Mucosa of gallbladder (tissue), 1 donor: ENCODE data around the gene ABCB11. TPM values are rescaled to one million over a fixed set of nuclear protein-coding genes. Genes with fewer than 3 reads are reported as not detected.
"Not testable (repeated sequence)": the region's sequence is repeated elsewhere in the genome, so short reads cannot be mapped to it uniquely, and the experiment has no call there.

Experiments
- DNase-seq: peaks from one replicate; pipeline ENCODE4 v3.0.0-alpha.2; 2020; ENCODE audit warnings: low spot score
- total RNA-seq: library from RNA; stranded (reverse); gene quantifications from one replicate; pipeline ENCODE4 v1.2.1, GENCODE V29; 2021
- donor health status: DM: no; HTN: no; CAD: no.

Gene ABCB11
- total RNA-seq = 0.23 TPM

DNA sequence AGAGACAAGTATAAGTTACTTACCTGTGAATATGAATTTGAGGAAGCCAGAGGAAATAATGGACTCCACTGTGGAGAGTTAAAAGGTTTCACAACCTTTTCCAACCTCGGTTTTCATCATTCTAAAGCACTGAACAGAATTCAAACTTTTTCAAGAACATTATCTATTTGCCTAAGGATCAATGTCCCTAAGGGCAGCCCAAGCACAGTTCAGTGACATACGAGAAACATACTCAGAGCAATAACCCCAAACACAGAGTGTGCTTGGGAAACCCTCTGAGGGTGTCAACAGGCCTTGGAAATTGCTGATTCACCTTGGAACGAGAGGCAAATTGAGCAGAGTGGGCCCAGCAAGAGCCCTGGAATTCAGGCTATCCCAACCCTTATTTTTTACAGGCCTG, at the start of gene ABCB11:
Gene ABCB11 (minus strand): TSS at position 123 of the 400 bp plus-strand sequence. CDS start 13,199 bp downstream, outside the sequence.
- no peak for DNase-seq

DNA sequence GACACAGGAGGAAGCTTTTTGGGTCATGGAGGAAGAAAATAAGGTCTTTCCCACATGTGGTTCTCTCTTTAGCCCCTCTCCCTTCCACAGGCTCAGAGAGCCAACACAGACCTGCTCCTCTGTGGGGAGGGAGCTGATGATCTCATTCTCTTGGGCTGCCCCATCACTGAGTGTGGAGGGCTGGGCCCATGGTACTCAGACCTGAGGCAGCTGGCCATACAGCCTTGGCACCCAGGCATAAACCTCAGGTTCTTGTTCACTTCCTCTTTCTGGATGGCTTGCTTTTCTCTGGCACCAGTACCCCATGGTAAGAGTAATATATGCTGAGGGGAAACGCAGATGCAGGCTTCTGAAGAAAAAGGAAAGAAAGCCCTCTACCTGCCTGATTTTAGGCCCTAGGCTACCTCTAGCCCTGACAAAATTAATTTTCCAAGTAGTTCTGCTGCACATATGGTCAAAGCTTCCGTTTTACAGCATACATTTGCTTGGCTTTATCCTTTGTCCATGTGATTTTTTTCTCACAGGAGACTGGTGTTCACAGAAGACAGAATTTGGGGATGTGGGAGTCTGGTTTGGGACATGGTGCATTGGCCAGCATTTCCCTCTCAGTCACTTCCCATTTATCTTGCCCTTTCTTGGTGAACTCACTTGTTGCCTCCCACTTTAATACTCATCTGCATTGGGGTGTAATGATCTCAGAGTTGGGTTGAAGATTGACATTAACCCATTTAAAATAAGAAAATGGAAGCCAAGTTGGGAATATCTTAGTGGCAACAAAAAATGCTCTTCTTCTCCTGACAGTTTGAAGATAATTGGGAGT, 49.3 kb upstream of the ABCB11 start:
- no peak for DNase-seq

DNA sequence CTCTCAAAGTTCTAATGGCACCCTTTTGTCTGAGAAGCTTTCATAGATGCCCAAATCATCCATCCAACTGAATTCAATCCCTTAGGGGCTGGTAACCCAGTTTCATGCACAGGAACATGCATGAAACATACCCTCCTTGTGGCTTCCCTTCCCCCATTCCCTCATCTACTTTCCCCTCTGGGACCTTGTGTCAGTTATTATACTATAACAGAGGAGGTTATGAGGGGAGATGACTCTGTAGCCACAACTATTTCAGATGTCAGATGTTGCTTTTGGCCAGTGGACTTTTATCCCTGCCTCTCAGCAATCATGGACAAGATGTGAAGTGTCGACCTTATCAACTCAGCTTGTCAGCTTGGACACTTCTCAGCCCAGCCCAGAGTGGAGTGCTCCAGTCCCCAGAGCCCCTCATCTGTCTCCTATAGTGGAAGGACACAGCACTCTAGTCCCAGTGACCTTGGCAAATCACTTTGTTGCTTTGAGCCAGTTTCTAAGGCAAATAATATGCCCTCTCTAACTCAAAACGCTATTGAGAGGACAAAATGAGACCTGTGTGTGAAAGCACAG, 46.6 kb upstream of the ABCB11 start:
- no peak for DNase-seq

DNA sequence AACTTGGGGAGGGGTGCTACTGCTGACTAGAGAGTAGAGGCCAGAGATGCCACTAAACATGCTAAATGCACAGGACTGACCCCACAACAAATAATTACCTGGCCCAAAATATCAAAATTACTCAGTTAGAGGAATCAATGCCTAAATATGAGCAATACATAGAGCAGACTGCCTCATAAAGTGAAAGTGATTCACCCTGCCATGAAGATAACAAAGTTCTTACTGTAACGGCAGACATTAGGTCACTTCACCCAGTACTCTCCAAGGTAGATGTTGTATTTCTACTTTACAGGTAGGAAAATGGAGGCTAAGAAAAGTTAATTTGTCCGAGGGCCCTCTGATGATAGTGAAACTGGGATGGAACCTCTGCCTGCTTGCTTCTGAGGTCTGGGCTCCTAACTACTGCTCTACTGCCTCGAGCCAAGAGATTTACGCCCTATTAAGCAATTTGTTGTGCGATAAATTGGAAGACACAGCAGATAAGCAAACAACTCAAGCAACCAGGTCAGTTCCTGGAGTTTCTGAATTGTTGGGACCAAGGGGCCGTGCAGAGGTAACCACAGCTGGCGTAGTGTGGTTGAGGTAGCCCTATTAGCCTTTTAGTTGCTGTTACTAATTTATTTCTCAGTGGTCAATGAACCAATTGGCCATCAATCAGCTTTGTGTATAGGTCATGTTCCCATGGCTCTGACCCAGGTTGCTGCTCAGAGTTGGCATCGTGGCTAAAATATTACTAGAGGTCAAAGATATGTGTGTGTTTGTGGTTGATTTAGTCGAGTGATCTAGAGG, 43.0 kb upstream of the ABCB11 start:
- DNase-seq = no peak

DNA sequence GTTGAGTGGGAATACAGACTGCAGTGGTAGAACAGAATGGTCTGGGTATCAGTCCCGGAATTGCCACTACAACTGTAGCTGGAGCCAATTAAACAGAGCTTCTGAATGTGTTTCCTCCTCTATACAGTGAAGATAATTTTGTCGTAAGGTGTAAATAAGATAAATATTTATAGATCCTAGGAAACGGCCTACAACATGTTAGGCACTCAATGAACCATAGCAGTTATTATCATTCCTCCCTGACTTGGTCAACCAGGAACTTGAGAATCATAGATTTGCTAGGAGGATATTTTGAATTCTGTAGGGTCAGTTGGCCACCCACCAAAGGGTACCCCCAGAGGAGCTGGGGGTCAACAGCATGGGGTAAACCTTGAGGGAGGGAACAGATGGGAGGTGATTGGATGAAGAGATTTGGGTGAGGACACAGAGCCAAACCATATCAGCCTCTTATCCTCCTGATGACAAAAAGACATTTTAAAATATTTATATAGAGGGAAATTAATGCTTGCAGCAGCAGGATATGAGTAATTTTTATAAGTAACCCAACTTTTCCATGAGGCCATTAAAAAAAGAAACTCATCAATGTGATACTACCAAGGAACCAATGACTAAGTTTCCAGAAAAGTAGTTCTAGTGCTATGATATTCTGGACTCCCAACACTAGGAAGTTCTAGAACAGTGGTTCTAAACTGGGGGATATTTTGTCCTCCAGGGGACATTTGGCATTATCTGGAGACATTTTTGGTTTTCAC, 42.3 kb upstream of the ABCB11 start:
- DNase-seq = no peak

DNA sequence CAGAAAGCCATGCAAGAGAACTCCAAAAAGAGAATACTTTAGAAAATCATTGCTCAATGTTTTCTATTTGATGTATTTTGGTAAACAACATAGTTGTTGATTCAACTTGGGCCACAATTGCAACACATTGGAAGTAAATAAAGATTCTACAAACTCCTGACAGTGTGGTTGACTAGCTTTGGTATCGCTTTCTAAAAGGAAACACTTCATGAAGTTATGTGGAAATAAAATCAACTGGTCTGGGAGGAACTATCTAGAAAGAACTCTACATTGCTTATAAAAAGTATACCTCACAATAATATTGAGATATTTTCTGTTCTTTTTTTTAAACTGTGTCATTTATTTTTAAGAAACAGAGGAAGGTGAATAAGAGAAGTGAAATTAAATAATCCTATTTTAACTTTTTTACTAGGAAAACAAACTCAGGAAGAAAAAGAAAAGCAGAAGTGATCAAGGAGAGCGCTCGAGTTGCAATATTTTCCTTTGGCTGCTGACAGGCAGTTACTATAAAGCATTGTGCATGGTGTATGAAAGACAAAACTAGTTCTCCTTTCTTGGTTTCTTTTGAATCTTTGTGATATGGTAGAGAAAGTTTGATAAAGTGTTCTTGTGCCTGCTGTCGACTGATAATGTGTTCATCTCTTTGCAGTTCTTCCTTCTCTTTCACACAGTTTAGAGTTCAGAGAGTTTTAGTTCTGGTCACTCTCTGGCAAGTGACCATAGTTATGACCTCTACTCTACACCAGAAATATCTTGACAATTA, 41.2 kb upstream of the ABCB11 start:
- no peak for DNase-seq

DNA sequence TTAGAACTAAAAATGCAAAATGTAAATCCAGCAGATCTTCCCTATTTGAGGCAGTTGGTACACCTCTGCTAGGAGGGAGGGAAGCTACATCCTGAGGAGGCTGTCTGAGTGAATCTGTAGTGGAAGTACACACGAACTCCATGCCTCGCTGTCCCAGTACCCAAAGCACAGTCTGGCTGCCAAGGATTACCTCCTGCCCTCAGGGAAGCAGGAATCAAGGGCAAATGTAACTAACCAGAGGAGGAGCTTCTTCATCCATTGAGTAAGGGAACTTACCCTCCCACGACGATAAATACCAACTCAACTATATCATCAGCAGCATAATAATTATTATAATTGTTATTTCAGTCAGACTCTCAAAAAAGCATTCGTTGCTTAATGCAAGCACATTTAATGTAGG, 40.3 kb upstream of the ABCB11 start:
- DNase-seq = no peak

DNA sequence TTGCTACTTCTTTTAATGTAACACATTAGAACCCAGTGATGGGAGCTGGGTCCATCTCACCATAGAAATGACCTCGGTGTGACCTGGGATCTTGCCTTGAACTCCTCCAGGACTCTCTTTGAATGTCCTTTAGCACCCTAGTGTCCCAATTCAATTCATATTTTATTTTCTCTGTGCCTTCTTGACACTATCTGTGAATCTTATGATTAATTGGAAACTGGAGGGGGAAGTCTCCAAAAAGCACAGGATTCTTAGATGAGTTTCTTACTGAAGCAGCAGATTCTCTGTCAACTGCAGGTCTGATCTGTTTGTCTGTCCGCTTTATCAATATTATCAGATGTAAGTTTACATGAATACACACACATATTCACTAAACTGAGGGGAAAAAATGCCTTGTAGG, 38.7 kb upstream of the ABCB11 start:
- DNase-seq = no peak

DNA sequence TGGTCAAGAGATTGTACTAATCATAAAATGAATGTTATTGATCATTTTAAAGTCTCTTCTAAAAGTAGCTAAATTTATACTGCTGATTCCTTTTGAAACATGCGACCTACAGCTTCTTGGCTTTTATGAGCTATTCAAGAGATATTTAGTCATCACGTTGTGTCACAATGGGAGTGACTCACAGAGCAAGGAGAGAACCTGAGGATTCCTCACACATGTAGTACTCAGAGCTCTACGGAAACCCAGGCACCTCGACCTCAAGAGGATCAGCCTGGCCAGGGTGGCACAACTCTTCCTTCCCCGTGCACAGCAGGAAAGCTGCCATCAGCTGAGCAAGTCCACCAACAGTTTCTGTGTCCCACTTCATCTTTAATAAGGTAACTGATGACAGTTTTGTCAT, 38.2 kb upstream of the ABCB11 start, which contains the start of gene DHRS9:
Gene DHRS9 (plus strand): TSS at position 223 of the 400 bp plus-strand sequence. CDS start 12,019 bp downstream, outside the sequence.
- DNase-seq = no peak

DNA sequence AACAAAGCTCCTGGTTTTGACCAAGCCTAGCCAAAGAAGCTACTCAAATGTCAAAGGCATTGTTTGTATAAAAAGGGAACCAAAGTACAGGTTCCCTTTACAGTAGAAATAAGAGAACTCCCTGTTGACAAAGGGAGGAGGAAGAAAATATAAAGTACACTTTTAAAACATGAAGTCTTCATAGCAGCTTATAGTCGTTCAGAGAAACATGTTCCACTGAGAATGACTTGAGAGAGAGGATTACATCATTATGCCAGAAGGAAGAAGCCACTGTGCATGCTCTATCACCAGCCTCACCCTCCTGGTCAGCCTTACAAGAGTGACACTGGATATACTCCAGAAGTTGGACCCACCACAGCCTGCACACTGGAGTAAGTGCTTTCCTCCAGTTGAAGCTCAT, 35.8 kb upstream of the ABCB11 start:
- DNase-seq = no peak

DNA sequence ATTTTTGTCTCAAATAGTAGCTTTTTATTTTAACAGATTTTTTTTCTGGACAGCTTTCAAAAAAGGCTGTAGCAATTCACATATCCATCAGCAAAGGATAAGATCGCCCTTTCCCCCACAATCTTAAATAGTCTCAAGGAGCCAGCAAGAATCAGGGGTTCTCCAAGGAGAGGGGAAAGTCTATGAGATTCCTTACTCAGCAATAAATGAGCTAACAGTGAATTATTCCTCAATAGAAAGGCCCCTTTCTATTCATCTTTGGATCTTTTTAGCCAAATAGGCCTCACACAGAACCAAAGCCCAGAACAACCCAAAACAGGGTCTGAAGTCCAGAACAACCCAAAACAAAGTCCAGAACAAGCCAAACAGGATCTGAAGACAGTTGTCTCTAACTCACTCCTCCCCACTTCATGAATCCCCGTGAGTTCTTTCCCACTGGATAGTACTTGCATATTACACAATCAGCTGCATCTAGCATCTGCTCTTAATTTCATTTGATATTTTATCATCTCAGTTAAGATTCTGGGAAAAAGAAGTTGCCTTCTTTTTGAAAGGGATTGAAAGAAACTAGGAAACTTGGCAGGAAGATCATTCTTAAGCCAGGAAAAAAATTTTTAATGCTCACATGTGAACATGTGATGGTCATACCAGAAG, 34.9 kb upstream of the ABCB11 start:
- no peak for DNase-seq

DNA sequence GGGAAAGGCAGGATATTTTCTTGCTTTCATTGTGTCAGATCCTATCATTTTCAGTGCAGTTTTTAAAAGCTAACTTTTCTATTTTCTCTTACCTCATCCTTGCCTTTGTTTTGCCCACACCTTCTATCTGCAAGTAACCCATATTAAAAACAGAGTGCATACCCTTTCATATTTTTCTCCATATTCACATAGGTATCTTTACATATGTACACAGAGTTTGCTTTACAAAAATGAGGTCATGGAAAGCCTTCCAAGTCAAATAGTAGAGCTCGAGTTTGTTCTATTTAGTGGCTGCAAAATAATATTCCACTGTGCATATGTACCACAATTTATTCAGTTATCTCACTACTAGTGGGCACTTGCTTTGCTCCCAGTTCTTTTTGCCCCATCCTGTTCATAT, 34.3 kb upstream of the ABCB11 start:
- DNase-seq = no peak

DNA sequence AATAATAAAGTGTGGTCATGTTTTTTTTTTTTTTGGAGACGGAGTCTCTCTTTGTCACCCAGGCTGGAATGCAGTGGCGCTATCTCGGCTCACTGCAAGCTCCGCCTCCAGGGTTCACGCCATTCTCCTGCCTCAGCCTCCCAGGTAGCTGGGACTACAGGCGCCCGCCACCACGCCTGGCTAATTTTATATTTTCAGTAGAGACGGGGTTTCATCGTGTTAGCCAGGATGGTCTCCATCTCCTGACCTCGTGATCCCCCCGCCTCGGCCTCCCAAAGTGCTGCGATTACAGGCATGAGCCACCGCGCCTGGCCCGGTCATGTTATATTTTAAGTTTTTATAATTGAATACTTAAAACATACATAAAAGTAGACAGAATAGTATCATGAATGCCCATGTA, 33.1 kb upstream of the ABCB11 start:
- not testable (repeated sequence) for DNase-seq

DNA sequence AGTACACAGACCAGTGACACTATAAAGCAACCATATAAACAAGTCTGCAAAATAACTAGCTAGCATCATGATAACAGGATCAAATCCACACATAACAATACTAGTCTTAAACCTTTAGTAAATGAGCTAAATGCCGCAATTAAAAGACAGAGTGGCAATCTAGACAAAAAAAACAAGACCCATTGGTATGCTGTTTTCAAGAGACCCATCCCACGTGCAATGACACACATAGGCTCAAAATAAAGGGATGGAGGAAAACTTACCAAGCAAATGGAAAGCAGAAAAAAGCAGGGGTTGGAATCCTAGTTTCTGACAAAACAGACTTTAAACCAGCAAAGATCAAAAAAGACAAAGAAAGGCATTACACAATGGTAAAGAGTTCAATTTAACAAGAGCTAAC, 23.5 kb upstream of the ABCB11 start:
- not testable (repeated sequence) for DNase-seq

DNA sequence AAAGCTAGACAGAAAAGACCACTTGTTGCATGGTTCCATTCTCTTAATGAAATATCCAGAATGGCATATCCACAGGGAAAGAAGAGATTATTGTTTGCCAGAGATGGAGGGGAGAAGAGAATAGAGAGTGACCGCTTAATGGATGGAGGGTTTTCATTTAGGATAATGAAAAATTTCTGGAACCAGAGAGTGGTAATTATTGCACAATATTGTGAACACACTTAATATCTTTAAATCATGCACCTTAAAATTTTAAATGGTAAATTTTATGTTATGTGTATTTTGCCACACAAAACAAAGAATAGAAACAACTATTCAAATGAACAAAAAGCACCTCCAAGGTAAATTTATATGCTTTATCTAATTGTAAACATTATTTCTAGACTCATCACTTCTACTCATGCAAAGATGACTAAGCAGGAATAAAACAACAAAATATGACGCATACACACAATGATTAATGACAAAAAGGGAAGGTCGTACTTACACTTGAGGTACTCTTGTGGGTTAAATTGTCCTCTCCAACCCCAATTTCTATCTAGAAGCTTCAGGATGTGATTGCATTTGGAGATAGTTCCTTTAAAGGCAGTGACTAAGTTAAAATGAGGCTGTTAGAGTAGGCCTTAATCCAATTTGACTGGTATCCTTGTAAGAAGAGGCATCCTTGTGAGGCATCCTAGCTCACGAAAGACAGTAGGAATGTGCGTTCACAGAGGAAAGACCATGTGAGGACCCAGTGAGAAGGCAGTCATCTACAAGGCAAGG, 19.5 kb upstream of the ABCB11 start:
- no peak for DNase-seq

DNA sequence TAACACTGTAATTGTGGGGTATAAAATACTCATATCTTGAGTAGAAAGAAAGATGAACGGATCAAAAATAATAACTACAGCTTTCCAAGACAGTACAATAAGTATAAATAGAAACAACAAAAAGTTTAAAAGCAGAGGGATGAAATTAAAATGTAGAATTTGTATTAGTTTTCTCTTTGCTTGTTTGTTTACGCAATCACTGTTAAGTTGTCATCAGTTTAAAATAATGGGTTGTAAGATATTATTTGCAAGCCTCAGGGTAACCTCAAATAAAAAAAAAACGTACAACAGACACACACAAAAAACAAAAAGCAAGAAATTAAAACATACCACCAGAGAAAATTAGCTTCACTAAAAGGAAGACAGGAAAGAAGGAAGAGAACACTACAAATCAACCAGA, 18.0 kb upstream of the ABCB11 start:
- DNase-seq = no peak

DNA sequence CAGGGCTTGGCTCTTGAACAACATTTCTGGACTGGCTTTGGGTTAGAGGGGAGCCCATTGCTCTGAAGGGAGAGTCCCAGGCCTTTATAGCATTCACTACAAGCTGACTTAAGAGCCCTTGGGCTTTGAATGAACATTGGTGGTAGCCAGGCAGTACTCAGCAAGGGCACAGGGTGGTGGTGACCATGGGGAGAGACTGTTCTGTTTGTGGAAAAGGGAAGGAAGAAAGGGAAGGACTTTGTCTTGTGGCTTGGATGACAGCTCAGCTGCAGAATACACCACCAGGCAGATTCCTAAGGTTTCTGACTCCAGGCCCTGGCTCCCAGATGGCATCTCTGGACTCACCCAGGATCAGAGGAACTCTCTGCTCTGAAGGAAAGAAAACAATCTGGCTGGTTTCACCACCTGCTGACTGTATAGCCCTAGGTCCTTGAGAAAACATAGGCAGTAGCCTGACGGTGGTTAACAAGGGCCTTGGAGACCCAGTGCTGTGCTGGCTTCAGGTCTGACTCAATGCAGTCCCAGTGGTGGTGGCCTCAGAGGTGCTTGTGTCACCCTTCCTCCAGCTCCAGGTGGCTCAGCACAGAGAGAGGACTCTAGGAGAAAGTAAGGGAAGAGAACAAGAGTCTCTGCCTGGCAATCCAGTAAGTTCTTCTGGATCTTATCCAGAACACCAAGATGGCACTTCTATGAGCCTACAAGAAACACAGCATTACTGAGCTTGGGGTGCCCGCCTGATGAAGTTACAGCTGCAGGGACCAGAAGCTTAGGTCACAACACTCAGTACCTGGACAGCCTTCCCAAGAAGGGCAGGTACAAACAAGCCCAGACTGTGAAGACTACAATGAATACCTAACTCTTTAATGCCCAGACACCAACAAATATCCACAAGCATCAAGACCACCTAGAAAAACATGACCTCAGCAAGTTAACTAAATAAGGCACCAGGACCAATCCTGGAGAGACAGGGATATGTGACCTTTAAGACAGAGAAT, 16.4 kb upstream of the ABCB11 start:
- DNase-seq = no peak

DNA sequence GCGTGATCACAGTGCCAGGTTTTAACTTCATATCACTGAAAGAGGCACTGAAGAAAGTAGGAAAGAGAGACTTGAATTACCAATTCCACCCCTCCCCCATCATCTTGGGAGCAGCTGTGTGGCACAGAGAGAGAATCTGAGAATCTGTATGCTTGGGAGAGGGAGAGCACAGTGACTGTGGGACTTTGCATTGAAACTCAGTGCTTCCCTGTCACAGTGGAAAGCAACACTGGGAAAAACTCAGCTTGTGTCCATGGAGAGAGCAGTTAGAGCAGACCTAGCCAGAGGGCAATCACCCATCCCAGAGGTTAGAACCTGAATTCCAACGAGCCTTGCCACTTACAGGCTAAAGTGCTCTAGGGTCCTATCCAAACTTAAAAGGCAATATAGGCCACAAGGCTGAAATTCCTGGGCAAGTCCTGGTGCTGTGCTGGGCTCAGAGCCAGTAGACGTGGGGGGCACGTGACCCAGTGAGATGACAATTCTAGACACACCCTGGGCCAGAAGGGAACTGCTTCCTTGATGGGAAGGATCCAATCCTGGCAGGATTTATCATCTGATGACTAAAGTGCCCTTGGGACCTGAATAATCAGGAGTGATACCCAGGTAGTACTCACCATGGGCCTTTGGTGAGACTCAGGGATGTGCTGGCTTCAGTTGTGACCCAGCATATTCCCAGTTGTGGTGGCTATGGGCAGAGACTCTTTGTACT, 15.5 kb upstream of the ABCB11 start:
- peak; percentile 67 for DNase-seq
